Chondrocyte (in vitro differentiated cells): Measurements from ENCODE around the gene PLBD1. TPM values are rescaled to one million over a fixed set of nuclear protein-coding genes. Genes with fewer than 3 reads are reported as not detected.

ENCODE experiments used
- total RNA-seq: library from RNA; stranded (reverse); gene quantifications from 3 replicates; pipeline ENCODE4 v1.2.1, GENCODE V29; 2021

PLBD1 gene
- total RNA-seq, 1 donor from 2014 or later = 4.1 TPM

Other genes starting within 250 kb of the PLBD1 start
- 45.9 to 79.9 TPM (median 50.4 TPM) in 3 replicates for gene ATF7IP, start 202.2 kb downstream of the PLBD1 start, total RNA-seq
- gene GUCY2C, start 128.7 kb upstream of the PLBD1 start, total RNA-seq = not detected in 3 replicates
- 46.2 to 55.5 TPM (median 51.1 TPM) in 3 replicates for gene WBP11, start 235.6 kb upstream of the PLBD1 start, total RNA-seq
- 0.82 to 1.0 TPM (median 0.92 TPM) in 3 replicates for gene C12orf60, start 235.8 kb upstream of the PLBD1 start, total RNA-seq
- 0.15 to 0.17 TPM in 2 of 3 replicates, not detected in the other for gene SMCO3, start 246.3 kb upstream of the PLBD1 start, total RNA-seq